HG03442 (cell line): ENCODE data around the gene MT1B.

Experiments used
- ATAC-seq: cut with Tn5 transposase; IDR thresholded peaks from one replicate; pipeline ENCODE4 v1.9.1; 2021; ENCODE audit warnings: mild to moderate bottlenecking, moderate library complexity; ENCODE audit not compliant: unreplicated experiment

MT1B gene

GRCh38 chr16:56636616-56637413 lies 14.9 kb upstream of the MT1B start:
- no peak for ATAC-seq

DNA sequence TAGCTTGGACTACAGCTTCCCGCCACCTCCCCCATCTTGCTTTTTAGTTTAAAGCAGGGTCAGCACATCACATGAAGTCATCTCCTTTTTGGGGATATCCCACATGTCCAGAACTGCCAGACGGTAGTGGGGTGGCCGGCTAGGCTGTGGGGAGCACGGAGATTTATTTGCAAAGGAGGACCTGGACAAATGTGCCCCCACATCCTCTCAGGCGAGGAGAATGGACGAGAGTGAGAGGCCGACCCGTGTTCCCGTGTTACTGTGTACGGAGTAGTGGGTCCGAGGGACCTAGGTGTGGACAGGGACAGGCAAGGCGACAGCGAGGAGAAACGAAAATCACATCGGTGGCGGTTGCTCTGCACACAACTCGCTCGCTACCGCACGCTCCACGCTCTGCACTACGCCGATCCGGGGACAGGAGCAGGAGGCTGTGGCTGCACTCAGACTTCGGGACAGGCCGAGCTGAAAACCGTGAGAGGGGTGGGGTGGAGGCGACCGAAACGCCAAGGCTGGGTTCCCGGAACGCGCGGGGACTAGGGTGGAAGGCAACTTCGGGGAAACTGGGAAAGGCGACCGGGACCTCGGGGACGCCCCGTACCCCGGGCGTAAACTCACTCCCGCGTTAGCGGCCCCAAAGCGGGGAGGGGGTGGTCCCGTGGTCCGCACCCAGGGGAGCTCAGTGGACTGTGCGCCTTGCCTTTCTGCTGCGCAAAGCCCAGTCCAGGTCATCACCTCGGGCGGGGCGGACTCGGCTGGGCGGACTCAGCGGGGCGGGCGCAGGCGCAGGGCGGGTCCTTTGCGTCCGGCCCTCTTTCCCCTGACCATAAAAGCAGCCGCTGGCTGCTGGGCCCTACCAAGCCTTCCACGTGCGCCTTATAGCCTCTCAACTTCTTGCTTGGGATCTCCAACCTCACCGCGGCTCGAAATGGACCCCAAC lies 13.6 kb upstream of the MT1B start, which contains the start of gene MT1A:
Gene MT1A, plus strand, starts transcription at position 853 of the 937 bp plus-strand sequence. Its CDS starts 73 bp downstream, at position 926.
- ATAC-seq = no peak

DNA sequence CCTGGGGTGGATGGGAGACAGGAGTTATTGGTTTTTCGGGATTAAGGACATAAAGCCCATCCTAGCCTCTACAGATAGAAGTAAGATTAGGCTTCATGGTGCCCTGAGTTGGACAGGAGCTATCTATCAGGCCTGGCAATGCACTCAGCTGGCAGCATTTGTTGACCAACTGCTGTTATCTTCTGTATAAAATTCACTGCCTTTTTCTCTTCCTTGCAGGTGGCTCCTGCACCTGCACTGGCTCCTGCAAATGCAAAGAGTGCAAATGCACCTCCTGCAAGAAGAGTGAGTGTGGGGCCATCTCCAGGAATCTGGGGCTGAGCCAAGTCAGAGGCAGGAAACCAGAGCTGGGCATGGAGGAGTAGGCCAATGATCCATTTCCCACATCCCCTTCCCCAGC lies 12.6 kb upstream of the MT1B start:
- no peak for ATAC-seq

DNA sequence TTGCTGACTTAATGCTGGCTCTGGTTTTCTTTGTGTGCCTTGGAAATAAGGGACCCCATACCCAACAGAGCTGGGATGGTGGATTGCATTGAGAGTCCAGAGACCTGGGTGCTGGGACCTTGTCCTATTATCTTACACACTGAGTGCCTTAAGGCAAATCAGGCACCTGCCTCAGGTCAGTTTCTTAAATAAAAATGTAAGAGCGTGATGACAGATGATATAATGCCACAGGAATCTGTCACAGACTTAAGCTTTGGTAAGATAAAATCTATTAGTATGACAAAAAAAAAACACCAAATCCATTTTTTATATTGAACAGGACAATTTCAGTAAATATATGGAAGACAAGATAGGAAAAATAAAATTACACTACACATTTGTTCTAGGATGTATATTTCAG lies 11.6 kb upstream of the MT1B start:
- no peak for ATAC-seq

GRCh38 chr16:56641166-56641565 lies 10.5 kb upstream of the MT1B start:
- no peak for ATAC-seq

DNA sequence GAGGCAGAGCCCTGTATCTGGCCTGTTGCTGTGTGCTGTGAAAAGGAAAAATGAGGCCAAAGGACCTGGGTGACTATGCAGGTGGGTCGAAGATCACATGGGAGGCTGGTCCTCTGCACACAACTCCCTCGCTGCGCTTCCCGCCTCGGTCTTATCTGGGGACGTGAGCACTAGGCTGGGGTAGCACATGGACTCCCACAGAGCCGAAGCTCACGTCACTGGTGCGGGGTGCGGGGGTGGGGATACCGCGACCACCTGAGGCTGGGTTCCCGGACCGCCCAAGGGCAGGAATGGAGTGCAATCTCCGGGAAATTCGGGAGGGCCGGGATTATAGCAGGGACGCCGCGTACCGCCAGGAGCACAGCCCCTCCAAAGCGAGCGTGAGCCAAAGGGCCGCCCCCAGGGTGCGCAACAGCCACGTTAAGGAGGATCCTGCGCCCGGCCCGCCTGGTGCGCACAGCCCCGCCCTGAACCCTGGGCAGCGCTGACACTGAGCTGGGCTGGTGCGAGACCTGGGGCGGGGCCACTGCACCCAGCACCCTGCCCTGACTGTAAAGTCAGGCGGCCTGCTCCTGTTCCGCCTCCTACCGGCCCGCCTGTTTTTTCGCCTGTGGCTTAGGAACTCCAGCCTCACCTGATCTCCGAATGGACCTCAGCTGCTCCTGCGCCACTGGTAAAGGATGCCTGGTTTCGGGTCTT lies 8.5 kb upstream of the MT1B start:
- ATAC-seq = peak; percentile 77

DNA sequence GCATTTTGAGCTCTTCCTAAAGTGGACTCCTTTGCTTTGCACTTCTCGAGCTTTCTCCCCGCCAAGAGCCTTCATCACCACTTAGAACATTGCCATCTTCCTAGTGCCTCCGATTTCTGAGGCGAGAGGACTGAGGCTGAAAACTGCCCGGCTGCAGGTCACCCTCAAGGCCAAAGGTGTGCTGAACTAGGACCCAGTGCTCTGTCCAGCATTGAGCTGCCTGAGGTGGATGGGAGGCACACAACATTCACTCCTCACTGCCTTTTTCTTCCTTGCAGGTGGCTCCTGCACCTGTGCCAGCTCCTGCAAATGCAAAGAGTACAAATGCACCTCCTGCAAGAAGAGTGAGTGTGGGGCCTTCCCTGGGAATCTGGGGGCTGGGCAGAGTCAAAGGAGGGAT lies 7.9 kb upstream of the MT1B start:
- no peak for ATAC-seq

GRCh38 chr16:56645311-56645710 lies 6.4 kb upstream of the MT1B start:
- ATAC-seq = no peak

DNA sequence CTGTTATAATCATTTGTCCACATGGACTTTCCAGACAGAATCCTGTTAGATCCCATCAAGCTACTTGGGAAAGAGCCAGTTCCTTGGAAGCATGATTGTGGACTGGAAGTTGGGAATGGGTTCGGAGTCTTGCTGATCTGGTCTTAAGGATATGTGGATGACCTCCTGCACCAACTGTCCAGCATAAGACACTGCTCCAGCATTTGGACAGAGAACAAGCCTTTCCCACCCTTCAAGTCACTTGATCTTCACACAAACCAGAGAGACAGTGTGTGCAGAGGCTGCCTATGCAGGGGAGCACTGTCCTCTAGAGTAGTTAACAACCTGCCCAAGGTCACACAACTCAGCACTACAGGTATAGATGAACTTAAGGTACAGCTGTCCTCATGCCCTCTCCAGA lies 5.8 kb upstream of the MT1B start:
- ATAC-seq = no peak

DNA sequence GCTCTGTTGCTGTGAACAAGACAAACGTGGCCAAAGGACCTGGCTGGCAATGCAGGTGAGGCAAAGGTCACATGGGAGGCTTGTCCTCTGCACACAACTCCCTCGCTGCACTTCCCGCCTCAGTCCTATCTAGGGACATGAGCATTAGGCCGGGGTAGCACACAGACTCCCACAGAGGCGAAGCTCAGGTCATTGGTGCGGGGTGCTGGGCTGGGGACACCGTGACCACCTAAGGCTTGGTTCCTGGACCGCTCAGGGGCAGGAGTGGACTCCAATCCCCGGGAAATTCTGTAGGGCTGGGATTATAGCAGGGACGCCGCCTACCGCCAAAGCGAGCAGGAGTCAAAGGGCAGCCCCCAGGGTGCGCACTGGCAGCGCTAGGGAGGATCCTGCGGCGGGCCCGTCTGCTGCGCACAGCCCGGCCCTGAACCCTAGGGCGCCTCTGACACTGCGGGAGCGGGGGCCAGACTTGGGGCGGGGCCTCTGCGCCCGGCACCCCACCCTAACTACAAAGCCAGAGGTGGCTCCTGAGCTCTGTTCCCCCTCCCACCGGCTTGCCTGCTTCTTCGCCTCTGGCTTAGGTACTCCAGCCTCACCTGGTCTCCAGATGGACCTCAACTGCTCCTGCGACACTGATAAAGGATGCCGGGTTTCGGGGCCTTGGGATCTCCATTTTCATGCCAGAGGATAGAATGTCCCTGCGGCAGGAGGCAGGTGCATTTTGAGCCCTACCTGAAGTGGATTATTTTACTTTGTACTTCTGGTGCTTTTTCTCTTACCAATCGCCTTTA lies 3.9 kb upstream of the MT1B start:
- no peak for ATAC-seq

DNA sequence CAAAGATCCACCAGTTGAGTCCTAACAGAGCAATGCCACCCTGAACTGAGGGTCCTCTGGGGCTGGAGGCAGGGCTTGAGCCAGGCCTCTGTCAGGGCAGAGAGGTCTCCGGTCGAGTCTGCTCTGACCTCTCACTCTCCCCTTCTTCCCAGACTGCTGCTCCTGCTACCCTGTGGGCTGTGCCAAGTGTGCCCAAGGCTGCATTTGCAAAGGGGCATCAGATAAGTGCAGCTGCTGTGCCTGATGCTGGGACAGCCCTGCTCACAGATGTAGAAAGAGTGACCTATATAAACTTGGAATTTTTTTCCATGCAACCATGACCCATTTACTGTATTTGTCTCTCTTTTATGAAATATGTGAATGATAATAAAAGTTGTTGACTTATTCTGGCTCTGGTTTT lies 2.4 kb upstream of the MT1B start:
- ATAC-seq = no peak

DNA sequence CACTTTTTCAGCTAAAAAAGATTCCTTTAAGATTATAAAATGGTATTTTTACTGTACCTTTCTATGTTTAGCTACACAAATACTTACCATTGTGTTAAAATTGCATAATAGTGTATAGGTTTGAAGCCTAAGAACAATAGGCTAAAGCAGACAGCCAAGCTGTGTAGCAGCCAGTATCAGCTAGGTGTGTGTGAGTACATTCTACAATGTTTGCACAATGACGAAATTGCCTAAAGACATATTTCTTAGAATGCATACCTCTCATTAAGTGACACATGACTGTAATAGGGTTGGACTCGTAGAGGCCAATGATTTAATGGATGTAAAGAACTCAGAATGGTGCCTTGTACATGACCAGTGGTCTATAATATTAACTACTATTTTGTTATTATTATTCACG lies 1.9 kb upstream of the MT1B start:
- ATAC-seq = no peak

DNA sequence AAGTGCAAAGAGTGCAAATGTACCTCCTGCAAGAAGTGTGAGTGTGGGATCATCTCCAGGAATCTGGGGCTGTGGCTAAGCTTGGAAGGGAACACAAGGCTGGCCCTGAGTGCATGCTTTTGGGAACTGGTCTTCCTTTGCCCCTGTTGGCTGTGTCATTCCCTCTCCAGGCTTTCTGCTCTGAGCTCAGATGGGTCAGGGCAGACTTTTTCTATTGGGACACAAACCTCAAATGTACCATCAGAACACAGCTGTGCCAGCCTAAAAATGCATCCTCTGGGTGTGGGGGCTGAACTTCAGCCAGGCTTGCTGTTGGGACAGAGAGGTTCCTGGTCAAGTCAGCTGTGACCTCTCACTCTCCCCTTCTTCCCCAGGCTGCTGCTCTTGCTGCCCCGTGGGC lies 914 bp downstream of the MT1B start:
- ATAC-seq = no peak

GRCh38 chr16:56653218-56653617 lies 1.5 kb downstream of the MT1B start:
- no peak for ATAC-seq

GRCh38 chr16:56657555-56658326 lies 6.1 kb downstream of the MT1B start, which contains the start of gene MT1F:
TSS of gene MT1F (plus strand) at chr16:56657959. CDS start at chr16:56658059, 100 bp downstream.
- no peak for ATAC-seq

DNA sequence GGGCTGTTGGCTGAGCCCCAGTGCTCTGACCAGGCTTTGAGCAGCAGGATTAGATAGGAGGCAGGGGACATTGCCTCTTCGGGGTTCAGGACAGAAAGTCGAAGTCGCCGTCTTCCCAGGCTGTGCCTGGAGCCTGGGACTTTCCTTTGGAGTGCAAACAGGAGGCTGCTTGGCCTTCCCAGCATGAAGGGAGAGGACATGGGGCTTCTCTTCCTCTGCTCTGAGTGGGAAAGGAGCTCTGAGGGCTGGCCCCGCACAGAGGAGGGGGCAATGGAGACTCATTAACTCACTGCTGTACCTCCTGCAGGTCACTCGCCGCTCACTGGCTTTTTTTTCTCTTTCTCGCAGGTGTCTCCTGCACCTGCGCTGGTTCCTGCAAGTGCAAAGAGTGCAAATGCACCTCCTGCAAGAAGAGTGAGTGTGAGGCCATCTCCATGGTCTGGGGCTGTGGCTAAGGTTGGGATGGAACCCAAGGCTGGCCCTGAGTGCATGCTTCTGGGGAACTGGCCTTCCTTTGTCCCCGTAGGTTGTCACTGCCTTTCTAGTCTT lies 6.7 kb downstream of the MT1B start:
- ATAC-seq = no peak

GRCh38 chr16:56662357-56663354 lies 11.0 kb downstream of the MT1B start:
- no peak for ATAC-seq

- ATAC-seq = no peak
These were observed 12.8 kb downstream of the MT1B start for GRCh38 chr16:56664506-56664905.
